GF-D8 (cell line): ENCODE measurements around the gene OXT.

Source experiments
- DNase-seq: peaks from one replicate; lab custom pipeline; 2025; lab: John Stamatoyannopoulos, UW

The OXT gene

GRCh38 chr20:3109350-3110302, 38.2 kb downstream of the OXT start:
- no peak for DNase-seq

GRCh38 chr20:3111507-3111906, 40.1 kb downstream of the OXT start:
- no peak for DNase-seq

- DNase-seq = no peak
These were observed 40.6 kb downstream of the OXT start for GRCh38 chr20:3111995-3112394.

GRCh38 chr20:3115190-3116107, 44.0 kb downstream of the OXT start:
- DNase-seq = no peak

GRCh38 chr20:3116341-3116740, 44.9 kb downstream of the OXT start:
- no peak for DNase-seq

- DNase-seq = peak; percentile 22
These were observed 46.5 kb downstream of the OXT start for GRCh38 chr20:3117839-3118379.

GRCh38 chr20:3119044-3119443, 47.6 kb downstream of the OXT start:
- no peak for DNase-seq

GRCh38 chr20:3121271-3121911, 50.0 kb downstream of the OXT start:
- DNase-seq = no peak
